Measurements from ENCODE around the gene LONP2. TPM values are rescaled to one million over a fixed set of nuclear protein-coding genes. Genes with fewer than 3 reads are reported as not detected.

The LONP2 gene
- total and polyA plus RNA-seq, 2 experiments from 2014 or later, result 42.5 to 48.1 TPM

DNA sequence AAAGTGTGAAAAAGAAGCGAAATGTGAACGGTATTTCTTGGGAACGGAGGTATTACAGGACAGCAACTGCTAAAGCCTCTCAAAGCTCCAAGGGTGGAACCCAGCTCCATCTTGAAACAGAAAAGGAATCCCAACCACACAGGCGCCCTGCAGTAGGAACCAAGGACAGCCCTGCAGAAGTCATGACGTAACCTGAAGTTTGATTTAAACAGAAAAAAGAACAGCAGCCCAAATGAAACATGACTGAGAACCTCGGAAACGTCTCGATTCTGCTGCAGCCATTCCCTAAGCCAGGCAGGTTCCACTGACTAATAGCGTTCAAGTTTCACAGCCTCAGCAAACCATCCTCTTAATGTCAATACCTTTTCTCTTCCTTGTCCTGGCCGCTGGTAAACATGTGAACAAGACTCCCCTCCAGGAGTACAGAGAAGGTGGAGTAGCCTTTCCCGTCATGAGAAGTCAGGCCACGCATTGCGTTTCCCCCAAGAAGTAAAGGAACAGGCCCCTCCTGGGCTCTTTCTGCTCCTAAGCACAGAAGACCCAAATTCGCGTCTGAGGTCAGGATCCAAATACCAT is 121.0 kb downstream of the LONP2 start:
- TF ChIP-seq, protein P1, sequence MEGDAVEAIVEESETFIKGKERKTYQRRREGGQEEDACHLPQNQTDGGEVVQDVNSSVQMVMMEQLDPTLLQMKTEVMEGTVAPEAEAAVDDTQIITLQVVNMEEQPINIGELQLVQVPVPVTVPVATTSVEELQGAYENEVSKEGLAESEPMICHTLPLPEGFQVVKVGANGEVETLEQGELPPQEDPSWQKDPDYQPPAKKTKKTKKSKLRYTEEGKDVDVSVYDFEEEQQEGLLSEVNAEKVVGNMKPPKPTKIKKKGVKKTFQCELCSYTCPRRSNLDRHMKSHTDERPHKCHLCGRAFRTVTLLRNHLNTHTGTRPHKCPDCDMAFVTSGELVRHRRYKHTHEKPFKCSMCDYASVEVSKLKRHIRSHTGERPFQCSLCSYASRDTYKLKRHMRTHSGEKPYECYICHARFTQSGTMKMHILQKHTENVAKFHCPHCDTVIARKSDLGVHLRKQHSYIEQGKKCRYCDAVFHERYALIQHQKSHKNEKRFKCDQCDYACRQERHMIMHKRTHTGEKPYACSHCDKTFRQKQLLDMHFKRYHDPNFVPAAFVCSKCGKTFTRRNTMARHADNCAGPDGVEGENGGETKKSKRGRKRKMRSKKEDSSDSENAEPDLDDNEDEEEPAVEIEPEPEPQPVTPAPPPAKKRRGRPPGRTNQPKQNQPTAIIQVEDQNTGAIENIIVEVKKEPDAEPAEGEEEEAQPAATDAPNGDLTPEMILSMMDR (IDR thresholded peaks at IDR 0.05; ENCODE audit: low read depth, low read length), result no peak
- Histone ChIP-seq H3K4me1 (ENCODE audit: low read depth) (peaks cover 12% of the 10 kb centered on the region), H3K36me3 (no peaks in the 10 kb centered on the region), H3K27ac (peak overlapping the region; percentile 80), H3K4me3 (peak overlapping the region; percentile 67), H3K27me3 (no peaks in the 10 kb centered on the region), H3K9me3 (ENCODE audit: low read depth) (no peaks in the 10 kb centered on the region)
- no peak for DNase-seq (ENCODE audit: low read depth in 1 of 2, low spot score in 1 of 2)

GRCh38 chr16:48365601-48366164 is 121.6 kb downstream of the LONP2 start:
- TF ChIP-seq, protein P1 (IDR thresholded peaks at IDR 0.05; ENCODE audit: low read depth, low read length), result peak; percentile 16
- peak; percentile 92 to 94 for DNase-seq (ENCODE audit: low read depth in 1 of 2, low spot score in 1 of 2)
- H3K27ac ChIP-seq, result peak overlapping the region; percentile 80
- H3K9me3 ChIP-seq (ENCODE audit: low read depth), result no peaks in the 10 kb centered on the region
- H3K4me3 ChIP-seq, result peak overlapping the region; percentile 67
- no peaks in the 10 kb centered on the region for H3K27me3 ChIP-seq
- peaks cover 12% of the 10 kb centered on the region for H3K4me1 ChIP-seq (ENCODE audit: low read depth)
- no peaks in the 10 kb centered on the region for H3K36me3 ChIP-seq

- Histone ChIP-seq H3K36me3 (no peaks in the 10 kb centered on the region), H3K4me3 (peak overlapping the region; percentile 67), H3K27ac (peak overlapping the region; percentile 57), H3K4me1 (ENCODE audit: low read depth) (peaks cover 12% of the 10 kb centered on the region), H3K27me3 (no peaks in the 10 kb centered on the region), H3K9me3 (ENCODE audit: low read depth) (no peaks in the 10 kb centered on the region)
- DNase-seq (ENCODE audit: low read depth in 1 of 2, low spot score in 1 of 2), result peak; percentile 39 to 95
- TF ChIP-seq, protein P1 (IDR thresholded peaks at IDR 0.05; ENCODE audit: low read depth, low read length), result no peak
Observed at GRCh38 chr16:48366165-48367093, 122.3 kb downstream of the LONP2 start.

- DNase-seq (ENCODE audit: low read depth in 1 of 2, low spot score in 1 of 2), result no peak
- H3K36me3 ChIP-seq, result no peaks in the 10 kb centered on the region
- no peaks in the 10 kb centered on the region for H3K27me3 ChIP-seq
- H3K4me3 ChIP-seq, result no peak overlapping the region
- H3K27ac ChIP-seq, result no peak overlapping the region
- H3K4me1 ChIP-seq (ENCODE audit: low read depth), result peaks cover 13% of the 10 kb centered on the region
- TF ChIP-seq, protein P1 (IDR thresholded peaks at IDR 0.05; ENCODE audit: low read depth, low read length), result no peak
- H3K9me3 ChIP-seq (ENCODE audit: low read depth), result no peaks in the 10 kb centered on the region
Observed at GRCh38 chr16:48367441-48368049, 123.4 kb downstream of the LONP2 start.

DNA sequence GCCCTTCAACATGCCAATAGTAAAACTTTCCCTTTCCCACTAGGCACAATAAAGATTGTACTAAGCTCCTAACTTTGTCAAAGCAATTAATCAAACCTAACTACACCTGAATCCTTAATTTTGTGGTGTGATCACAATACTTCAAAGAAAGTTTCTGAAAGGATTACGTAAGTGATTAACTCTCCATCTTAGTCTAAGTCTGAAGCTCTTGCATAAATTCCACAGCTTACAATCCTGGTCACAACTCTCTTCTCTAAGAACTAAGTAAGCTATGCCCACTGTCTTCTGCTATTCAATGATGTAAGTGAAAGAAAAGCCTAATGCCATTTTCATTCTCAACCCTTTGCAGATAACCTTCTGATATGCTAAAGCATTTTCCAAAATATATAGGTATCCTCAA is 125.7 kb downstream of the LONP2 start:
- Histone ChIP-seq H3K4me3 (no peak overlapping the region), H3K27me3 (no peaks in the 10 kb centered on the region), H3K9me3 (ENCODE audit: low read depth) (no peaks in the 10 kb centered on the region), H3K4me1 (ENCODE audit: low read depth) (peaks cover 31% of the 10 kb centered on the region), H3K36me3 (no peaks in the 10 kb centered on the region), H3K27ac (no peak overlapping the region)
- TF ChIP-seq, protein P1 (IDR thresholded peaks at IDR 0.05; ENCODE audit: low read depth, low read length), result no peak
- DNase-seq (ENCODE audit: low read depth in 1 of 2, low spot score in 1 of 2), result no peak

Measured in cardiac muscle cell (in vitro differentiated cells and primary cell).